ENCODE measurements around the gene FAM163B.
A peak's percentile ranks its signal among the peaks of the same experiment; 100 is the strongest.

FAM163B gene

GRCh38 chr9:133582501-133583045 lies 26.6 kb downstream of the FAM163B start:
- DNase-seq (ENCODE audit: low spot score): no peak

- no peak for DNase-seq (ENCODE audit: low spot score)
These were observed 27.5 kb downstream of the FAM163B start for GRCh38 chr9:133581513-133582343.

GRCh38 chr9:133581011-133581410 lies 28.2 kb downstream of the FAM163B start:
- DNase-seq (ENCODE audit: low spot score): no peak

- DNase-seq (ENCODE audit: low spot score): no peak
These were observed 28.8 kb downstream of the FAM163B start for GRCh38 chr9:133580419-133580738.

- DNase-seq (ENCODE audit: low spot score): no peak
These were observed 29.4 kb downstream of the FAM163B start for GRCh38 chr9:133579601-133580418.

GRCh38 chr9:133578524-133579441 lies 30.4 kb downstream of the FAM163B start:
- no peak for DNase-seq (ENCODE audit: low spot score)

- no peak for DNase-seq (ENCODE audit: low spot score)
These were observed 31.5 kb downstream of the FAM163B start for GRCh38 chr9:133577737-133578112.

- DNase-seq (ENCODE audit: low spot score): no peak
These were observed 32.1 kb downstream of the FAM163B start for GRCh38 chr9:133576875-133577736.

- no peak for DNase-seq (ENCODE audit: low spot score)
These were observed 32.9 kb downstream of the FAM163B start for GRCh38 chr9:133576031-133576874.

- DNase-seq (ENCODE audit: low spot score): no peak
These were observed 33.8 kb downstream of the FAM163B start for GRCh38 chr9:133575186-133576030.

GRCh38 chr9:133574771-133575170 lies 34.4 kb downstream of the FAM163B start:
- no peak for DNase-seq (ENCODE audit: low spot score)

- no peak for DNase-seq (ENCODE audit: low spot score)
These were observed 35.2 kb downstream of the FAM163B start for GRCh38 chr9:133573791-133574515.

- DNase-seq (ENCODE audit: low spot score): peak; percentile 91
These were observed 36.3 kb downstream of the FAM163B start for GRCh38 chr9:133572821-133573361.

- DNase-seq (ENCODE audit: low spot score): no peak
These were observed 37.1 kb downstream of the FAM163B start for GRCh38 chr9:133571896-133572595.

- DNase-seq (ENCODE audit: low spot score): no peak
These were observed 37.7 kb downstream of the FAM163B start for GRCh38 chr9:133571391-133571890.

- DNase-seq (ENCODE audit: low spot score): no peak
These were observed 38.5 kb downstream of the FAM163B start for GRCh38 chr9:133570691-133571080.

Measured in globus pallidus (tissue), 1 donor.